ENCODE data around the gene STN1.

Gene STN1

GRCh38 chr10:103896225-103896624 lies 21.8 kb downstream of the STN1 start:
- no peak for TF ChIP-seq CTCF (IDR thresholded peaks at IDR 0.05; ENCODE audit: borderline replicate concordance, insufficient read depth, low read depth, low read length)
- H3K4me3 ChIP-seq (ENCODE audit: low read depth, low read length): no peak overlapping the region

GRCh38 chr10:103895411-103896186 lies 22.4 kb downstream of the STN1 start:
- H3K4me3 ChIP-seq (ENCODE audit: low read depth, low read length): no peak overlapping the region

GRCh38 chr10:103894441-103894864 lies 23.5 kb downstream of the STN1 start:
- no peak for TF ChIP-seq CTCF (IDR thresholded peaks at IDR 0.05; ENCODE audit: borderline replicate concordance, insufficient read depth, low read depth, low read length)
- H3K4me3 ChIP-seq (ENCODE audit: low read depth, low read length): no peak overlapping the region

More at GRCh38 chr10:103895411-103896186, 22.4 kb downstream of the STN1 start:
- no peak for TF ChIP-seq CTCF (IDR thresholded peaks at IDR 0.05; ENCODE audit: borderline replicate concordance, insufficient read depth, low read depth, low read length)

GRCh38 chr10:103893817-103894216 lies 24.2 kb downstream of the STN1 start:
- no peak overlapping the region for H3K4me3 ChIP-seq (ENCODE audit: low read depth, low read length)
- TF ChIP-seq CTCF (IDR thresholded peaks at IDR 0.05; ENCODE audit: borderline replicate concordance, insufficient read depth, low read depth, low read length): no peak

- TF ChIP-seq CTCF (IDR thresholded peaks at IDR 0.05; ENCODE audit: borderline replicate concordance, insufficient read depth, low read depth, low read length): no peak
- no peak overlapping the region for H3K4me3 ChIP-seq (ENCODE audit: low read depth, low read length)
Measured at GRCh38 chr10:103892181-103892580, 25.8 kb downstream of the STN1 start.

GRCh38 chr10:103890688-103891087 lies 27.3 kb downstream of the STN1 start:
- no peak for TF ChIP-seq CTCF (IDR thresholded peaks at IDR 0.05; ENCODE audit: borderline replicate concordance, insufficient read depth, low read depth, low read length)
- no peak overlapping the region for H3K4me3 ChIP-seq (ENCODE audit: low read depth, low read length)

- no peak overlapping the region for H3K4me3 ChIP-seq (ENCODE audit: low read depth, low read length)
- TF ChIP-seq CTCF (IDR thresholded peaks at IDR 0.05; ENCODE audit: borderline replicate concordance, insufficient read depth, low read depth, low read length): no peak
Measured at GRCh38 chr10:103890194-103890658, 27.8 kb downstream of the STN1 start.
